Thyroid gland (tissue), 4 donors: Measurements from ENCODE around the gene EYA4.

Experiments used
- CTCF ChIP-seq, 6 experiments: fragments of 200-600 bp in 3 of 6; fragments of 450-650 bp in 3 of 6; sonication (generic) in 3 of 6; IDR thresholded peaks; one replicate each; pipeline ENCODE4 v1.5.1; 2016 to 2019; ENCODE audit warnings: antibody characterized with exemption in 6 of 6, mild to moderate bottlenecking in 2 of 6, inconsistent platforms in 1 of 6, moderate library complexity in 1 of 6
- POLR2A ChIP-seq, 2 donors: fragments of 450-650 bp; IDR thresholded peaks; one replicate each; pipeline ENCODE4 v1.6.1; 2017; ENCODE audit warnings: antibody characterized with exemption in 2 of 2, mild to moderate bottlenecking in 2 of 2, moderate library complexity in 1 of 2

- no peak for TF ChIP-seq POLR2A (IDR thresholded peaks at IDR 0.05)
- TF ChIP-seq CTCF (IDR thresholded peaks at IDR 0.05), result no peak
Observed at GRCh38 chr6:133396233-133396983, 155.3 kb downstream of the EYA4 start.
